GM12872 (cell line): ENCODE data around the gene CYTH2.

Experiments
- CTCF ChIP-seq: IDR thresholded peaks from 3 replicates; pipeline ENCODE4 v1.5.1; 2011; ENCODE audit warnings: low read depth, mild to moderate bottlenecking, low read length, moderate library complexity; ENCODE audit not compliant: insufficient read depth

CYTH2 gene

GRCh38 chr19:48520134-48520533 is 51.0 kb downstream of the CYTH2 start:
- no peak for TF ChIP-seq CTCF

- no peak for TF ChIP-seq CTCF
Observed at GRCh38 chr19:48524221-48524620, 55.1 kb downstream of the CYTH2 start.

- no peak for TF ChIP-seq CTCF
Observed at GRCh38 chr19:48524732-48525131, 55.6 kb downstream of the CYTH2 start.

GRCh38 chr19:48529156-48529555 is 60.0 kb downstream of the CYTH2 start:
- no peak for TF ChIP-seq CTCF

- TF ChIP-seq CTCF, result no peak
Observed at GRCh38 chr19:48530066-48530720, 61.0 kb downstream of the CYTH2 start.

- TF ChIP-seq CTCF, result no peak
Observed at GRCh38 chr19:48530770-48531169, 61.6 kb downstream of the CYTH2 start.
